ENCODE results near the gene CCDC116.

- TF ChIP-seq CTCF (IDR thresholded peaks at IDR 0.05 in 2 of 3, conservative IDR thresholded peaks at IDR 0.05 in 1 of 3; ENCODE audit: control insufficient read depth in 2 of 3, extremely low read depth in 1 of 3, insufficient read depth in 1 of 3, low read depth in 3 of 3, low read length in 3 of 3) (no peak), E2F4 (IDR thresholded peaks at IDR 0.05; ENCODE audit: low read depth, low read length) (no peak), NFYB (IDR thresholded peaks at IDR 0.05; ENCODE audit: insufficient read depth, low read depth, low read length) (no peak), ETV6 (conservative IDR thresholded peaks at IDR 0.05 in 1 of 2, IDR thresholded peaks at IDR 0.05 in 1 of 2; ENCODE audit: borderline replicate concordance in 1 of 2, low read depth in 1 of 2) (no peak), SREBF2 (IDR thresholded peaks at IDR 0.05; ENCODE audit: low read length) (no peak), POLR2A (IDR thresholded peaks at IDR 0.05; ENCODE audit: low read depth, low read length) (no peak), RCOR1 (conservative IDR thresholded peaks at IDR 0.05; ENCODE audit: low read depth, low read length) (no peak), BACH1 (IDR thresholded peaks at IDR 0.05; ENCODE audit: borderline replicate concordance) (no peak), NR2C1 (IDR thresholded peaks at IDR 0.05) (no peak), NRF1 (conservative IDR thresholded peaks at IDR 0.05; ENCODE audit: low read depth, low read length) (no peak), KDM1A (IDR thresholded peaks at IDR 0.05; ENCODE audit: borderline replicate concordance) (no peak)
These were observed 4.2 kb downstream of the CCDC116 start for GRCh38 chr22:21636629-21637218.
